HepG2 (cell line): ENCODE results near the gene ATP9A. TPM values are rescaled to one million over a fixed set of nuclear protein-coding genes. Genes with fewer than 3 reads are reported as not detected.
A peak's percentile ranks its signal among the peaks of the same experiment; 100 is the strongest.

Experiments
- ATAC-seq: fragments of 200-7000 bp; cut with Tn5 transposase; 3 replicates; pipeline ENCODE4 v1.9.1; 2020; ENCODE audit warnings: mild to moderate bottlenecking, moderate library complexity
- BruUV-seq: library from RNA; stranded (reverse); fragments of 400-500 nt; replicated peaks from 2 replicates; lab custom pipeline; 2021; lab: Mats Ljungman, UMichigan
- CTCF ChIA-PET: fragments of 300-600 bp; formaldehyde crosslinking; extraction: SDS; loops from one replicate; lab custom pipeline; 2021; ENCODE audit warnings: low total read pairs, inconsistent platforms, low intra/inter-chr PET ratio; lab: Yijun Ruan, JAX
- POLR2A ChIA-PET: fragments of 350-600 bp; sonication (Branson Sonifier 250); formaldehyde crosslinking; loops from one replicate; lab custom pipeline; 2020; ENCODE audit warnings: antibody characterized with exemption, inconsistent platforms; lab: Yijun Ruan, JAX
- DNase-seq: peaks from one replicate; pipeline ENCODE4 v3.0.0-alpha.2; 2015; ENCODE audit warnings: low spot score
- FAIRE-seq: peaks from 3 replicates; lab custom pipeline; 2011; peaks lifted over from hg19 to GRCh38; lab: Jason Lieb, UNC
- H2AFZ ChIP-seq: one replicate; pipeline ENCODE4 v1.6.1; 2011; ENCODE audit warnings: low read length, inconsistent platforms
- H3K27ac ChIP-seq: fragments of 300-600 bp; 3 replicates; pipeline ENCODE4 v1.8.0; 2011; ENCODE audit warnings: mixed run types, mild to moderate bottlenecking, mixed read lengths, low read length, inconsistent platforms; ENCODE audit not compliant: insufficient read depth; ENCODE audit errors: extremely low read length
- H3K27me3 ChIP-seq, 2 experiments: fragments of 200-600 bp in 1 of 2; 2 replicates in 1 of 2; 3 replicates in 1 of 2; pipeline versions ENCODE4 v1.6.0 to v1.8.0; 2011; ENCODE audit warnings: low read length in 2 of 2, mild to moderate bottlenecking in 2 of 2, moderate library complexity in 2 of 2, inconsistent platforms in 1 of 2; ENCODE audit not compliant: insufficient read depth in 2 of 2, control insufficient read depth in 1 of 2
- H3K36me3 ChIP-seq, 2 experiments: fragments of 200-600 bp in 1 of 2; replicated peaks in 1 of 2; 2 replicates in 1 of 2; 3 replicates in 1 of 2; pipeline versions ENCODE4 v1.5.1 to v1.8.0; 2011; ENCODE audit warnings: low read length in 2 of 2, inconsistent platforms in 1 of 2; ENCODE audit not compliant: insufficient read depth in 2 of 2, control insufficient read depth in 1 of 2
- H3K4me1 ChIP-seq: 2 replicates; pipeline ENCODE4 v1.5.1; 2012; ENCODE audit warnings: low read length, inconsistent platforms; ENCODE audit not compliant: insufficient read depth
- H3K4me2 ChIP-seq: 2 replicates; pipeline ENCODE4 v1.6.0; 2011; ENCODE audit warnings: low read depth, low read length, inconsistent platforms
- H3K4me3 ChIP-seq, 3 experiments: fragments of 200-600 bp in 1 of 3; sonication (generic), shearing (Covaris generic) in 1 of 3; replicated peaks in 1 of 3; 2 replicates each; pipeline ENCODE4 v1.5.1; 2011 to 2016; ENCODE audit warnings: low read length in 3 of 3, inconsistent platforms in 2 of 3, low read depth in 2 of 3, mild to moderate bottlenecking in 2 of 3, control low read depth in 1 of 3, mixed read lengths in 1 of 3; ENCODE audit not compliant: insufficient read depth in 1 of 3
- H3K79me2 ChIP-seq: one replicate; pipeline ENCODE4 v1.6.1; 2011; ENCODE audit warnings: low read length, inconsistent platforms; ENCODE audit not compliant: insufficient read depth
- H3K9ac ChIP-seq: 2 replicates; pipeline ENCODE4 v1.6.0; 2011; ENCODE audit warnings: mild to moderate bottlenecking, low read depth, low read length, inconsistent platforms; ENCODE audit not compliant: insufficient read depth
- H3K9me3 ChIP-seq: 2 replicates; pipeline ENCODE4 v1.5.1; 2012; ENCODE audit warnings: mild to moderate bottlenecking, low read length
- H4K20me1 ChIP-seq: 2 replicates; pipeline ENCODE4 v1.6.0; 2011; ENCODE audit warnings: inconsistent platforms, mild to moderate bottlenecking, low read length, moderate library complexity; ENCODE audit not compliant: insufficient read depth
- CBX5 ChIP-seq: sonication (generic); formaldehyde crosslinking; IDR thresholded peaks from 2 replicates; pipeline ENCODE4 v1.4.0; 2020; ENCODE audit warnings: missing genetic modification reagents, borderline replicate concordance
- CHD2 ChIP-seq: IDR thresholded peaks from 2 replicates; pipeline ENCODE4 v1.6.1; 2011; ENCODE audit warnings: low read depth, low read length, improper control_type of control experiment
- DPF2 ChIP-seq: sonication (generic); formaldehyde crosslinking; IDR thresholded peaks from 2 replicates; pipeline ENCODE4 v1.4.0; 2020; ENCODE audit warnings: mild to moderate bottlenecking, low read depth, missing genetic modification reagents, borderline replicate concordance
- KLF6 ChIP-seq: IDR thresholded peaks from 2 replicates; pipeline ENCODE4 v1.8.0; 2016; ENCODE audit warnings: missing biosample characterization, missing genetic modification reagents
- KLF9 ChIP-seq: IDR thresholded peaks from 2 replicates; pipeline ENCODE4 v1.6.1; 2016; ENCODE audit warnings: low read depth
- NFE2L1 ChIP-seq: sonication (generic); formaldehyde crosslinking; IDR thresholded peaks from 2 replicates; pipeline ENCODE4 v1.4.0; 2020; ENCODE audit warnings: missing genetic modification reagents, mild to moderate bottlenecking, borderline replicate concordance
- PCBP2 ChIP-seq: fragments of 200-400 bp; formaldehyde crosslinking; optimal IDR thresholded peaks from 2 replicates; pipeline ENCODE3; 2018; ENCODE audit warnings: low read length, low read depth; ENCODE audit not compliant: poor library complexity, severe bottlenecking
- PPARG ChIP-seq: conservative IDR thresholded peaks from 2 replicates; pipeline ENCODE4 v1.6.1; 2016; ENCODE audit warnings: missing biosample characterization, missing genetic modification reagents
- RELA ChIP-seq: sonication (generic); formaldehyde crosslinking; IDR thresholded peaks from 2 replicates; pipeline ENCODE4 v1.4.0; 2020; ENCODE audit warnings: missing genetic modification reagents
- SALL1 ChIP-seq: sonication (generic); formaldehyde crosslinking; IDR thresholded peaks from 2 replicates; pipeline ENCODE4 v1.8.0; 2022; ENCODE audit warnings: mild to moderate bottlenecking, missing genetic modification reagents
- SNAPC5 ChIP-seq: sonication (generic); formaldehyde crosslinking; IDR thresholded peaks from 2 replicates; pipeline ENCODE4 v1.8.1; 2023; ENCODE audit warnings: mild to moderate bottlenecking, missing genetic modification reagents, borderline replicate concordance
- TCF12 ChIP-seq, 2 experiments: fragments of 450-650 bp in 1 of 2; sonication (generic) in 1 of 2; formaldehyde crosslinking in 1 of 2; IDR thresholded peaks; 2 replicates each; pipeline versions ENCODE4 v1.6.1 to v1.8.0; 2017 to 2022; ENCODE audit warnings: antibody characterized with exemption in 1 of 2, mild to moderate bottlenecking in 1 of 2, missing genetic modification reagents in 1 of 2, moderate library complexity in 1 of 2
- TCF7L2 ChIP-seq: IDR thresholded peaks from 2 replicates; pipeline ENCODE4 v1.6.1; 2011; ENCODE audit warnings: mild to moderate bottlenecking, low read depth, low read length, moderate library complexity
- ZBTB2 ChIP-seq: sonication (generic); formaldehyde crosslinking; IDR thresholded peaks from 2 replicates; pipeline ENCODE4 v1.8.0; 2022; ENCODE audit warnings: low read depth, missing genetic modification reagents
- ZFP36L1 ChIP-seq: sonication (generic); formaldehyde crosslinking; IDR thresholded peaks from 2 replicates; pipeline ENCODE4 v1.8.0; 2022; ENCODE audit warnings: mild to moderate bottlenecking, missing genetic modification reagents, moderate library complexity
- ZKSCAN8 ChIP-seq: IDR thresholded peaks from 2 replicates; pipeline ENCODE4 v1.6.1; 2016; ENCODE audit warnings: borderline replicate concordance, missing genetic modification reagents, missing compliant biosample characterization
- ZNF780A ChIP-seq: sonication (generic); formaldehyde crosslinking; IDR thresholded peaks from 2 replicates; pipeline ENCODE4 v1.8.0; 2022; ENCODE audit warnings: mild to moderate bottlenecking, missing genetic modification reagents, moderate library complexity
- WGBS: methylation state at CpG from one replicate; pipeline ENCODE4 v1.1.6; 2017; ENCODE audit warnings: low lambda C conversion rate; 5-methylcytosine and 5-hydroxymethylcytosine counted together
- in situ Hi-C: cut with HindIII; loops from 2 replicates; pipeline ENCODE4 v1.10.0; 2017; ENCODE audit warnings: low pct_unique_long_range_greater_than_20kb; ENCODE audit not compliant: extremely low pct_ligation_motif_present
- intact Hi-C: fragments of 100-400 bp; cut with micrococcal nuclease; formaldehyde crosslinking; loops from one replicate; pipeline ENCODE4 v1.10.0; 2022; ENCODE audit not compliant: unreplicated experiment
- polyA plus RNA-seq, 8 experiments: library from polyadenylated mRNA; depleted of rRNA in 3 of 8; stranded (reverse) in 7 of 8; unstranded in 1 of 8; fragments of >200 nt; fragmentation: Illumina TruSeq in 4 of 8; extraction: Trizol in 4 of 8; gene quantifications; 2 replicates each; pipeline versions ENCODE4 v1.2.1 to v1.2.3, GENCODE V29; 2011 to 2016; ENCODE audit warnings: low read depth in 4 of 8, missing spikeins in 1 of 8, mixed read lengths in 1 of 8; ENCODE audit not compliant: insufficient read depth in 1 of 8
- total RNA-seq, 5 experiments: library from RNA; depleted of rRNA; stranded (reverse); fragments of >200 nt; fragmentation: Illumina TruSeq; extraction: Trizol; gene quantifications; 2 replicates each; pipeline ENCODE4 v1.2.3, GENCODE V29; 2016; ENCODE audit warnings: low read depth in 1 of 5

The ATP9A gene
- total and polyA plus RNA-seq, 2 of the 13 experiments (the other 11 are each of a cell fraction or from before 2014, with no cell fraction given), result 11.8 to 18.5 TPM

- TF ChIP-seq ZBTB2 (CRISPR knock-in tag), result no peak
- no peak for TF ChIP-seq TCF12 (IDR thresholded peaks at IDR 0.05)
- no peak for TF ChIP-seq TCF12 (CRISPR knock-in tag; IDR thresholded peaks at IDR 0.05)
- TF ChIP-seq RELA, result no peak
Measured at GRCh38 chr20:51678026-51678697, 90.0 kb downstream of the ATP9A start (continued).

- Histone ChIP-seq H3K36me3 (peaks cover 24 to 33% of the 10 kb centered on the region in 2 experiments), H3K9ac (no peak overlapping the region), H2AFZ (no peak overlapping the region), H3K4me2 (no peak overlapping the region), H3K9me3 (no peaks in the 10 kb centered on the region), H3K27ac (no peak overlapping the region), H3K79me2 (no peaks in the 10 kb centered on the region), H3K27me3 (no peaks in the 10 kb centered on the region), H3K4me1 (peaks cover 14% of the 10 kb centered on the region), H4K20me1 (no peaks in the 10 kb centered on the region), H3K4me3 (no peak overlapping the region)
- intact Hi-C loops, result no loop called here
- ChIA-PET POLR2A (no interaction called here), CTCF (no interaction called here)
- ATAC-seq (no peak), FAIRE-seq (peak; percentile 43), DNase-seq (no peak)
- 90% methylated on average over 7 of the region's 7 CpGs for WGBS
- BruUV-seq, result no TSS peak
- no peak for TF ChIP-seq ZKSCAN8 (CRISPR knock-in tag)
- no peak for TF ChIP-seq ZFP36L1 (CRISPR knock-in tag)
- no peak for TF ChIP-seq NFE2L1 (CRISPR knock-in tag)
- no peak for TF ChIP-seq CHD2
- TF ChIP-seq SNAPC5, result no peak
- no peak for TF ChIP-seq TCF7L2
- no peak for TF ChIP-seq CBX5 (CRISPR knock-in tag)
- no peak for TF ChIP-seq PPARG
- no peak for TF ChIP-seq KLF6 (CRISPR knock-in tag)
- TF ChIP-seq ZNF780A (CRISPR knock-in tag), result no peak
- no peak for TF ChIP-seq PCBP2
- no peak for TF ChIP-seq SALL1 (CRISPR knock-in tag)
- no peak for TF ChIP-seq KLF9 (CRISPR knock-in tag)
- no peak for TF ChIP-seq DPF2 (CRISPR knock-in tag)
- in situ Hi-C loops, result no loop called here
Measured at GRCh38 chr20:51668947-51669346, 99.2 kb downstream of the ATP9A start.
